HK-2 (cell line): ENCODE measurements around the gene CARD11.
"Not testable (repeated sequence)": the region's sequence is repeated elsewhere in the genome, so short reads cannot be mapped to it uniquely, and the experiment has no call there.

Source experiments
- DNase-seq: peaks from one replicate; pipeline ENCODE4 v3.0.0-alpha.2; 2018; ENCODE audit not compliant: unreplicated experiment

CARD11 gene

GRCh38 chr7:2924866-2925840 lies 118.5 kb downstream of the CARD11 start:
- no peak for DNase-seq

- DNase-seq: no peak
Observed at GRCh38 chr7:2923886-2924574, 119.6 kb downstream of the CARD11 start.

GRCh38 chr7:2923291-2923781 lies 120.3 kb downstream of the CARD11 start:
- DNase-seq: no peak

GRCh38 chr7:2922866-2923265 lies 120.8 kb downstream of the CARD11 start:
- DNase-seq: no peak

GRCh38 chr7:2922348-2922691 lies 121.3 kb downstream of the CARD11 start:
- no peak for DNase-seq

GRCh38 chr7:2921653-2922347 lies 121.9 kb downstream of the CARD11 start:
- DNase-seq: no peak

- no peak for DNase-seq
Observed at GRCh38 chr7:2920956-2921652, 122.6 kb downstream of the CARD11 start.

GRCh38 chr7:2920480-2920879 lies 123.2 kb downstream of the CARD11 start:
- not testable (repeated sequence) for DNase-seq

GRCh38 chr7:2920041-2920440 lies 123.6 kb downstream of the CARD11 start:
- no peak for DNase-seq

- DNase-seq: no peak
Observed at GRCh38 chr7:2919256-2919655, 124.4 kb downstream of the CARD11 start.

GRCh38 chr7:2918406-2918805 lies 125.3 kb downstream of the CARD11 start:
- no peak for DNase-seq

- DNase-seq: no peak
Observed at GRCh38 chr7:2915023-2915422, 128.6 kb downstream of the CARD11 start.

GRCh38 chr7:2913760-2914387 lies 129.8 kb downstream of the CARD11 start:
- no peak for DNase-seq

- no peak for DNase-seq
Observed at GRCh38 chr7:2912684-2913439, 130.8 kb downstream of the CARD11 start.

- DNase-seq: no peak
Observed at GRCh38 chr7:2911466-2911865, 132.2 kb downstream of the CARD11 start.

- no peak for DNase-seq
Observed at GRCh38 chr7:2909471-2910039, 134.1 kb downstream of the CARD11 start.

GRCh38 chr7:2909043-2909442 lies 134.6 kb downstream of the CARD11 start:
- no peak for DNase-seq

GRCh38 chr7:2908103-2908683 lies 135.5 kb downstream of the CARD11 start:
- DNase-seq: no peak

GRCh38 chr7:2906197-2906931 lies 137.3 kb downstream of the CARD11 start:
- no peak for DNase-seq
